GM15510 (cell line): ENCODE data around the gene MAB21L3.

ENCODE experiments used
- POLR2A ChIP-seq: IDR thresholded peaks from 3 replicates; pipeline ENCODE4 v1.6.1; 2011; ENCODE audit warnings: borderline replicate concordance; ENCODE audit not compliant: insufficient read length; ENCODE audit errors: extremely low read depth

Gene MAB21L3

DNA sequence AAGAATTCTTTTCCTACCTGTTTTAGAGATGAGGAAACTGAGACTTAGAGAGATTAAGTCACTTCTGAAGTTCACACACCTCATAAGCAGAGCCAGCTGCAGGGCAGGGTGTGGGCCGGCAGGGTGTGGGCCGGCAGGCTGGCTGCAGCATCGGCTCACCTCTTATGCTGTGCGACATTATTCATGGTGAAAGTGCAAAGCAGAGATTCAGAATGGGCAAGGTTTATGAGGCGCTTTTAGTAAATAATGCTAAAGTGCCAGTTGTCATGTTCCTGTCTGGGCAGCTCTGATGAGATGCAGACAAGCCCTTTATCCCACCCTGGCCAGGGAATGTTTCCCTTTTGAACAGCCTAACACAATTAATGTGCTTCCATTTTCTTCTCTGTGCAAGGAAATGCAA, 14.6 kb downstream of the MAB21L3 start:
- TF ChIP-seq POLR2A, result no peak

DNA sequence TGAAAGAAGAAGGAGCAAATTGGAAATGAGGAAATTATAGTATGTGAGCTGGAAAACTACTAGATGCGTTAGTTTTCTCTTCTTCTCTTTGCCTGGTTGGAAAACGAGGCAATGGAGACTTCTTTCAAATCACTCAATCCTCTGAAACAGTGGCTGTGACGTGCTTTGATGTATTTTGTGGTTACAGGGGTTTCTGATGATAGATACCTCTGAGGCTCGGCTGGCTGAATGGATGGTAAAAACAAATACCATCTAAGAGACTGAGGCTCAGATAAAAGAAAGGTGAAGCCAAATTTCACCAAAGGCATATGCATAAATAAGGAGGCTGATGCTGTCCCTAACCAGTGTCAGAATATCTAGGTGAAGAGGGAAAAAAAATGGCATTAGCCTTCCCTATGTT, 15.1 kb downstream of the MAB21L3 start:
- no peak for TF ChIP-seq POLR2A

DNA sequence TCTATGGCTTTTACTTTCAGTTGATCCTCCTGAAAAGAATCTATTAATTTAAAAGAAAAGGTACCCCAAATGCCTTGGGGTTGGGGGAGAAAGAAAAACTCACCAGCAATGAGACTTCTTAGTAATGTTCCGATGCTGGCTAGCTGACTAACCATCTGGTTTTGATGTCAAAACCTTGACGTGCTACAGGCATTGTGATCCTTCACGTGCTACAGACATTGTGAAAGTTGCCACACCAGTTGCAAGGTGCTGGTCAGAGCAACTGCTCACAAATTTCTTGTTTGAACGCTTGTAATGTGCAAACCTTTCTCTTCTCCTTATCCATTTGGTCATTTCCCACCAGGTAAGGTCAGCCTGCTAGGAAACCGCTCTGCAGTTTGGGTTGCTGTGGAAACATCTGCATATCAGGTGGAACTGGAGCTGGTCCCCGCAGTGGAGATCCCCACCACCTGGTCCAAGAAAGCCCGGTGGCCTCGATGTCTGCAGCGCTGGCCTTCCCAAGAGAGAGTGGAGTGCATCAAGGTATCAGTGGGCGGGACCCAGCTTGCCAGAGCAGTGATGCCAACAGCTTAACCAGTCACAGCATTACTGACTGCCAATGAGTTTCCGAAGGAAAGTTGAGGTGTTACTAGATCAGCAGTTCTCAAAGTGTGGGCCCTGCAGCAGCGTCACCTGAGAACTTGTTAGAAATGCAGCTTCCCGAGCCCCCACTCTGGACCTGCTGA, 16.1 kb downstream of the MAB21L3 start:
- no peak for TF ChIP-seq POLR2A

DNA sequence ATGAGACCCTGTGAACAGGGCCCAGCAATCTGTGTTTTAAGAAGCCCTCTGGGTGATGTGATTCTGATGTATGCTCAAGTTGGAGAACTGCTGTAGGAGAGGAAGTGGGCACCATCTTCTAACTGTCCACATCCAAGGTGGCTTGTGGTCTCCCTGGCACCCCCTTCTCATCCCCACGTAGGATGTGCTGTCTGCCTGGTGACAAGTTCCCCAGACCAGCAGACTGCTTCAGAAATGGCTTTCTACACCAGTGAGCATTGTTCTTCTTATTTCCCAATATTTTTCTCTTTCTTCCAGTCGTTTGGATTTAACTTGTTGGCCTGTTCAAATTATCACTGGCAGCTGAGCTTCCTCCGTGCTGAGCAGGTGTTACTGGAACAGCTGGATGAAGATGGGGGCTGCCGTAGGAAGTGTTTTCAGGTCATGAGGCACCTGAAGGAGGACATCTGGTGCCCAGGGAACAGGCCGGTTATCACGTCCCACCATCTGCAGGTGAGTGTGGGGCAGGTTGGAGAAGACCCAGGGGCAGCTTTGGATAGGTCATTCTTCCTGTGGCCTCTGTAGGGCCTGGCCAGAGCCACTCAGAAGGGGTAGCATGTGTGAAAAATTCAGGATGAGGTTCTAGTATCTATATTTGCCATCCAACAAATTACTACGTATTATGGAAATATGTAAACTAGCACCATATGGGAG, 16.8 kb downstream of the MAB21L3 start:
- no peak for TF ChIP-seq POLR2A

DNA sequence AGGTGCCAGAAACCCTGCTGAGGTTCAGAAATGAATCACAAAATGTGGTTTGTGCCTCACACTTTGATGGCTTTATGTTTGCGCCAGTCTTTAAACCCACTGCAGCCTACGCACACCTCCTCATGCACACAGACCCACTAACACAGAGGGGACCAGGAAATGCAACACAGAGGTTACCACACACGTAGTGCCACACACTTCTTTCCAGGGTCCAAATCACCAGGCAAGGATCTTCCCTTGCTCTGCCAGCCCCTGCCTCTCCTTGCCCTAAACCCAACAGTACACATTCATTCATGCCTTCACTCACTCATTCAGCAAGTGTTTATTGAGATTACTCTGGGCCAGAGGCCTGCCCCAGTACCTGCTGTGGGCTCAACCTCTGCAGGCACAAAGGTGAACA, 17.5 kb downstream of the MAB21L3 start:
- TF ChIP-seq POLR2A, result no peak

DNA sequence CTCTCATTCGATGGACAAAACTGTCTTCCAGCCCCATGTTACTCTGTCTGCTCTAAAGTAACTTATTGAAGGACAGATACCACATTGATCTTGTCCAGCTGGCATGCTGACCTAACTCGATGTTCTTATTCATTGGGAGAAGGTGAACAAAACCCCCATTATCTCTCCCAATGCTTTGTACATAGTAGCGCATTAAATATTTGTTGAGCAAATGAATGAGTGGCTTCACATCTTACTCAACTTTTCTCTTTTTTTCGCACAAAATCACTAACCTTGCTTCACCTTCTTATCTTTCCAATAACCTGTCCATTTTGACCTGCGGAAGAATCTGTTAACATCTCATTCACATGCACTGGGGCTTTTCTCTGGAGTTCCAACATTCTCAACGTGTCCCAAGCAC, 18.3 kb downstream of the MAB21L3 start:
- TF ChIP-seq POLR2A, result no peak

DNA sequence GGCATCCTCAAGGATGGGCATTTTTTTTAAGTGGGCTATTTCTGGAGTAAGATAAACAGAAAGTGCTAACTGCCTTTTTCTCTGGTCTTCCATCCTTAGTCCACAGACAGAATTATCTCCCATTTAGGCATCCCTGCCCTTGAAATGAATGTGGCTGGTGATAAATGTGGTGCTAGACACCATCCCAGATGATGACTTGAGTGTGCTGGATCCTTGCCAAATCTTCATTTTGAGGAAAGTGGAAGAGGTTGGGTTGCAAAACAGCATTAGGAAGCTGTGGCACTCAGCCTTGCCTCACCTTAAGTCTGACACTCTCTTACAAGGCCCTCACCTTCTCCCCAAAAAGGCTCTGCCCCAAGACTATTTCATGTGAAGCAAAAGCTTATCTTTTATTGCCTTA, 19.2 kb downstream of the MAB21L3 start:
- no peak for TF ChIP-seq POLR2A

DNA sequence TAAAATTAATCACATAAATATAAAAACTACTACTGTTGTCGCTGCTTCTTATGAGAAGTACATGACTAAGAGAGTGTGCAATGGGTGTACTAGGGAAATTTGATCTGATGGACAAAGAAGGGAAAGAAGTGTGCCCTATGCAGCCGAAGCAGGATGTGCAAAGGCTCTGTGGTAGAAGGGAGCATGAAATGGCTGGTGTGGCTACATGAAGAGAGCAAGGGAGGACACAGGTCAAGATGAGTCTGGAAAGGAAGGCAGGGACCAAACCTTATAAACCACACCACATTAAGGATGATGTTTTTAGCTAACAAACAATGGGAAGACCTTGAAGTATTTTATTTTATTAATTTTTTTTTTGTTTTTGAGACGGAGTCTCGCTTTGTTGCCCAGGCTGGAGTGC, 20.0 kb downstream of the MAB21L3 start:
- TF ChIP-seq POLR2A, result no peak

DNA sequence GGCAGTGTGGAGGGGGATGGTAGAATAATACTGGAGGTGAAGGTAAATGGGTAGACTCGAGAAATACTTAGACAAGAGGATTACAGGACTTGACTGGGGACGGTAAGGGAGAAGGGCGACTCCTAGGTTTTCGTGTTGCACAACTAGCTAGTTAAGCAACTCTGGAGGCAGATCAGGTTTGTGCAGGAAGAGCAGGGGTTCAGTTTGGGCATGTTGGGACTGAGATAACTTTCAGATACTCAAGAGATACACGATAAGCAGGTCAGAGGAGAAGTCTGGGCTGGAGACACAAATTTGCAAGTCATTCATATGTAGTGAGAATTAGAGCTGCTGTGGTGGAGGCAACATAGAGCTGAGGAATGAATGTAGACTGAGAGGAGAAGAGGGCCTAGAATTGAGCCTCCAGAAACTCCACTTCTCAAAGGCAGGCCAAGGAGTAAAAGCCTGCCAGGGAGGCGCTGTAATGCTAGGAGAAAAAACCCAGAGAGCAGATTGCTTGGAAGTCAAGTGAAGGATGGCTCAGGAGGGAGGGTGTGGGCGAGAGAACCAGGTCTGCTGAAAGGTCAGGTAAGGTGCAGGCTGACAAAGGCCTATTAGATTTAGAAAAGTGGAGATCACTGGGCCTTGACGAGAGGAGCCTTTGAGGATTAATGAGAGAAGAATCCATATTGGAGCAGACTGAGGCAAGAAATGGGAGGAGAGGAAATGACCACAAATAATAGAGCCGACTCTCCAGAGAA, 20.8 kb downstream of the MAB21L3 start:
- TF ChIP-seq POLR2A, result no peak

DNA sequence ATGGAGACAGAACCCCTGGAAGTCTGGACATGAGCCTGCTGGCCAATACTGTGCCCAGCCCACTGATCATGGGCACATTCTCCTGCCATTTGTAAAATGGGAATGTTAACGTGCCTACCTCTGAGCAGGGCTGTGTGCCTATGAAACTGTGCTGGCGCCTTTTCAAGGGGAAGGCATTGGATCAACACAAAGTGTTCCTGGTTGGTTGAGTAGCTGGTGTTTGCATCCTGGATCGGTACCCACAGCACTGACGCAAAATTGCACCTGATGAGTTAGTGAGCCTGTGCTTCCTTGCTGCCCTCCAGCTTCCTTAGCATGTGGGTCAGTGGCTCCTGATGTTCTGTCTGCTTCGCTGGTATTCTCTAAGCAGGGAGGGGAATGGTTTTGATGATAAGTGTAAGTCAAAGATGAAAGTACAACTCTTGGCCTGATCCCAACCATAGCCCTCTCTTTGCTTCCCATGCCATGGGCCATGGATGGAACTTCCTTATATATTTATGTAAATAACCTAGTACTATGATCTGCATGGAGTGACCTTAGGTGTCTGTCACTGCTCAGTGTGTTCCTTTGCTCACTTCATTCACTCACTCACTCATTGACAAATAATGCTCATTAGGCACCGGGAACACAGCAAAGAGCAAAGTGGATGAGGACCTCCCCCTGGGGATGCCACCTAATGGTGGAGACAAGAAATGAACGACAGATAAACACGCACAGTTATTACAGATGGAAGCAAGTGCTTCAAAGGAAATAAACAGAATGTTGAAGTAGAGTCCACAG, 22.7 kb downstream of the MAB21L3 start:
- TF ChIP-seq POLR2A, result no peak

DNA sequence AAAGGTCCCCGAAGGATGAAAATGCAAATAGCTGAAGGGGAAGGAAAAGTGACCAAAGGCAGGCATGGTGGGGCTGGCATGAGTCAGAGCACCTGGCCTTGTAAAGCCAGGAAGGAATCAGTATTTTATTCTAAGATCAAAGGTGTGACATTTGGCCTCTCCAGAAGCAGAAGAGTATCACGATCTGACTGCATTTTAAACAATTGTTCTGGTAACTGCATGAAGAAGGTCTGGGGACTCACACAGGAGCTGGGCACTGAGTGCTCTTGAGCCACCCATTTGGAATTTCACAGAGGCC, 23.2 kb downstream of the MAB21L3 start:
- no peak for TF ChIP-seq POLR2A

DNA sequence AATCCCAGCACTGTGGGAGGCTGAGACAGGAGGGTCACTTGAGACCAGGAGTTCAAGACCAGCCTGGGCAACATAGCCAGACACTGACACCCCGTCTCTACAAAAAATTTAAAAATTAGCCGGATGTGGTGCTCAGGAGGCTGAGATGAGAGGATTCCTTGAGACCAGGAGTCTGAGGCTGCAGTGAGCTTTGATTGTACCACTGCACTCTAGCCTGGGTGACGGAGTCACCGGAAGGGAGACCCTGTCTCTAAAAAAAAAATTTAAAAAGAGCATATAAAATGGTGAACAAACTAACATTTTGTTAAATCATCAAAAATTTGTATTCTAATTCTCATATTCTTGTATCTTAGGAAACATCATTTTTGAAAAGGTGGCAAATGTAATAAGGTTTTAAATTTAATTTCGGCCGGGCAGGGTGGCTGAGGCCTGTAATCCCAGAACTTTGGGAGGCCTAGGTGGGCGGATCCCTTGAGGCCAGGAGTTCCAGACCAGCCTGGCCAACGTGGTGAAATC, 27.1 kb downstream of the MAB21L3 start:
- TF ChIP-seq POLR2A, result no peak

DNA sequence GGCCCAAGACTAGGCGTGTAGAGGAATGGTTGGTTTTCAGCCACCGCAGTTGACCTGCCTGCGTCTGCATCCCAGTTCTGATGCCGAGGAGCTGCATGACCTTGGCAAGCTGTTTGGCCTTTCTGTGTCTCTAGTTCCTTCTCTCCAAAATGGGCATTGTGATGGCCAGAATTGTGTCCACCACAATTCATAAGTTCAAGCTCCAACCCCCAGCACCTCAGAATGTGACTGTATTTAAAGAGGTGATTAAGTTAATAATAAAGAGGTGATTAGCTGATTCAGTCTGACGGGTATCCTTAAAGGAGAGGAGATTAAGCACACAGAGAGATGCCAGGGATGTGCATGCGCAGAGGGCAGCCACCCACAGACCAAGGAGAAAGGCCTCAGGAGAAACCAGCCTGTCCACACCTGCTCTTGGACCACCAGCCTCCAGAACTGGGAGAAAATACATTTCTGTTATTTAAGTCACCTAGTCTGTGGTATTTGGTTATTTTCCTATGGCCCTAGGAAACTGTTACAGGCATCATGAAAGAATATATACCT, 28.5 kb downstream of the MAB21L3 start:
- TF ChIP-seq POLR2A, result no peak

DNA sequence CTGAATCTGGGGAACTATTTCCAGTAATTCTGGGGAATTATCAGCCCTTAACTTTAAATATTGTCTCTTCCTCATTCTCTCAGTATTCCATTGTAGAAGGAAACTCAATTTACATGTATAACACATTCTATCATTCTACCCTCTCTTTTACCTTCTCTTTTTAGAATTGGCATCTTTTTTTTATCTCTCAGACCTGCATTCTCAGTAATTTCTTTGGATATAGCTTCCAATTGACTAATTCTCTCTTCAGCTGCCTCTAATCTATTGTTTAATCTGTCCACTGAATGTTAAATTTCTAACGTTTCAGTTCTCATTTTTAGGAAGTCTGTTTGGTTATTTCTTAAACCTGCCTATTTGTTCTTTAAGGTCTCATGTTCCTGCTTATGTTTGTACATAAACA, 33.0 kb downstream of the MAB21L3 start:
- TF ChIP-seq POLR2A, result no peak

DNA sequence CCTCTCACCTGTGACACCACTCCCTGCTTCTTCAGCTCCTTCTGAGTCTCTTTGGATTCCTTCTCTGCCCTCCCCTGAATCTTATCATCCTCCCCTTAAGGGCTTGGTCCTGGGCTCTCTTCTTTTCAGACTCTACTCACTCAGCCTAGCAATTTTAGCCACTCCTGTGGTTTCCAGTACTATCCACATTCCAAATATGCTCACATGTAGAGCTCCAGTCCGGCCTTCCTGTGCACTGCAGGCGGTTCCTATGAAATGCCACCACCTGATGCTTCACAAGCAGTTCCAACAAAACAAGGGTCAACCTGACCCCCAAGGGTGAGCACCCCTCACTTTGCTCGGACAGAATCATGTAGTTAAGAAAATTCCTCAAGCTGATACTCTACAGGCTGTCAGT, 35.9 kb downstream of the MAB21L3 start:
- no peak for TF ChIP-seq POLR2A

DNA sequence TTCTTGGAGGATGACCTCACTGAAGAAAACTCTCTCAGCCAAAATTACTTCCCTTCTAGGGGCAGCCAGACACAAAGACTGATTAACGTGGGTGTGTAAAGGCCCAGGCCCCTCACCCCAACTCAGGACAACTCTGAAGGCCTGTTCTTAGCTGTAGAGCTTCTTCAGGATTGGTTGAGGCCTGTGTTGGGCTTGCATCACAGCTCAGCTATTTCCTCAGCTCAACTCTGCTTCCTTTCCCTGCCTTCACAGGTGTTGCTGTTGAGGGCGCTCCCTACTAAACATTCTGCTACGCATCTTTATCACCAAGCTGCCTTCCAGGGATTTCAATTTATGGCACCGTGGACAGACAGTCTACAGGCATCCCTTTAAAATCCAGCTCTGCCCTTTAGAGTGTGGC, 36.8 kb downstream of the MAB21L3 start:
- no peak for TF ChIP-seq POLR2A

DNA sequence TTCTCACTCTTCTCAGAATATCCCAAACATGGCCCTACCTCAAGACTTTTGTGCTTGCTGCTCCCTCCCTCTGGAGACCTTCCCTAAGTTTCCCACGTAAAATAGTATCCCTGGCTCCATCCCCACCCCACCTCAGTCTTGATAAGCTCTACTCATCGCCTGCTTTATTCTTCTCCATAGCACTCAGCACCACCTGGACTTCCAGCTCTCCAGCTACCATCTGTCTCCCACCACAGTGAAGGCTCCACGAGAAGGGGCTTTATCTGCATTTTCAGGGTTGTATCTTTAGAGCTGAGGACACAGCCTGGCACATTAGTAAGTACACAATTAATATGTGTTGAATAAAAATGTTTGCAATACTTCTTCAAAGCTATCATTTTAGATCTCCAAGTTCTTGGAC, 37.8 kb downstream of the MAB21L3 start:
- no peak for TF ChIP-seq POLR2A
